HepG2 (cell line): Measurements from ENCODE around the gene PLIN3. TPM values are rescaled to one million over a fixed set of nuclear protein-coding genes. Genes with fewer than 3 reads are reported as not detected.

Source experiments
- ARNT2 ChIP-seq: sonication (generic); formaldehyde crosslinking; IDR thresholded peaks from 2 replicates; pipeline ENCODE4 v1.8.0; 2022; ENCODE audit warnings: mild to moderate bottlenecking, low read depth, missing genetic modification reagents, moderate library complexity
- EED ChIP-seq: sonication (generic); formaldehyde crosslinking; IDR thresholded peaks from 2 replicates; pipeline ENCODE4 v1.5.0; 2020; ENCODE audit warnings: mild to moderate bottlenecking, missing genetic modification reagents
- FLYWCH1 ChIP-seq: sonication (generic); formaldehyde crosslinking; IDR thresholded peaks from 2 replicates; pipeline ENCODE4 v1.8.1; 2023; ENCODE audit warnings: mild to moderate bottlenecking, missing genetic modification reagents
- MEIS1 ChIP-seq: sonication (generic); formaldehyde crosslinking; IDR thresholded peaks from 2 replicates; pipeline ENCODE4 v1.9.0; 2021; ENCODE audit warnings: mild to moderate bottlenecking, missing genetic modification reagents, moderate library complexity, borderline replicate concordance
- MEIS2 ChIP-seq: sonication (generic); formaldehyde crosslinking; IDR thresholded peaks from 2 replicates; pipeline ENCODE4 v1.9.0; 2021; ENCODE audit warnings: mild to moderate bottlenecking, missing genetic modification reagents
- PAXIP1 ChIP-seq: sonication (generic); formaldehyde crosslinking; conservative IDR thresholded peaks from 2 replicates; pipeline ENCODE4 v1.4.0; 2020; ENCODE audit warnings: mild to moderate bottlenecking, missing genetic modification reagents, moderate library complexity
- TBX3 ChIP-seq: fragments of 450-650 bp; IDR thresholded peaks from 2 replicates; pipeline ENCODE4 v1.6.1; 2017; ENCODE audit warnings: antibody characterized with exemption, mild to moderate bottlenecking, inconsistent platforms, borderline replicate concordance
- TOPORS ChIP-seq: sonication (generic); formaldehyde crosslinking; IDR thresholded peaks from 2 replicates; pipeline ENCODE4 v1.8.0; 2023; ENCODE audit warnings: mild to moderate bottlenecking, missing genetic modification reagents
- TRIM24 ChIP-seq: sonication (generic); formaldehyde crosslinking; IDR thresholded peaks from 2 replicates; pipeline ENCODE4 v1.8.0; 2022; ENCODE audit warnings: mild to moderate bottlenecking, missing genetic modification reagents
- ZC3H4 ChIP-seq: sonication (generic); formaldehyde crosslinking; IDR thresholded peaks from 2 replicates; pipeline ENCODE4 v1.4.0; 2020; ENCODE audit warnings: missing genetic modification reagents, borderline replicate concordance
- ZNF143 ChIP-seq: sonication (generic); formaldehyde crosslinking; IDR thresholded peaks from 2 replicates; pipeline ENCODE4 v1.4.0; 2020; ENCODE audit warnings: missing genetic modification reagents
- ZNF317 ChIP-seq: sonication (generic); formaldehyde crosslinking; IDR thresholded peaks from 2 replicates; pipeline ENCODE4 v1.5.0; 2020; ENCODE audit warnings: mild to moderate bottlenecking, missing genetic modification reagents
- ZNF350 ChIP-seq: sonication (generic); formaldehyde crosslinking; IDR thresholded peaks from 2 replicates; pipeline ENCODE4 v1.4.0; 2020; ENCODE audit warnings: mild to moderate bottlenecking, low read depth, missing genetic modification reagents, borderline replicate concordance
- ZNF510 ChIP-seq: sonication (generic); formaldehyde crosslinking; IDR thresholded peaks from 2 replicates; pipeline ENCODE4 v1.4.0; 2020; ENCODE audit warnings: low read depth, mild to moderate bottlenecking, missing genetic modification reagents
- ZNF570 ChIP-seq: sonication (generic); formaldehyde crosslinking; IDR thresholded peaks from 2 replicates; pipeline ENCODE4 v1.4.0; 2020; ENCODE audit warnings: mild to moderate bottlenecking, missing genetic modification reagents, borderline replicate concordance
- ZNF746 ChIP-seq: sonication (generic); formaldehyde crosslinking; IDR thresholded peaks from 2 replicates; pipeline ENCODE4 v1.8.0; 2022; ENCODE audit warnings: mild to moderate bottlenecking, missing genetic modification reagents
- ZNF775 ChIP-seq: sonication (generic); formaldehyde crosslinking; IDR thresholded peaks from 2 replicates; pipeline ENCODE4 v1.4.0; 2020; ENCODE audit warnings: missing genetic modification reagents, mild to moderate bottlenecking, moderate library complexity, borderline replicate concordance
- polyA plus RNA-seq, 8 experiments: library from polyadenylated mRNA; depleted of rRNA in 3 of 8; stranded (reverse) in 7 of 8; unstranded in 1 of 8; fragments of >200 nt; fragmentation: Illumina TruSeq in 4 of 8; extraction: Trizol in 4 of 8; gene quantifications; 2 replicates each; pipeline versions ENCODE4 v1.2.1 to v1.2.3, GENCODE V29; 2011 to 2016; ENCODE audit warnings: low read depth in 4 of 8, missing spikeins in 1 of 8, mixed read lengths in 1 of 8; ENCODE audit not compliant: insufficient read depth in 1 of 8
- total RNA-seq, 5 experiments: library from RNA; depleted of rRNA; stranded (reverse); fragments of >200 nt; fragmentation: Illumina TruSeq; extraction: Trizol; gene quantifications; 2 replicates each; pipeline ENCODE4 v1.2.3, GENCODE V29; 2016; ENCODE audit warnings: low read depth in 1 of 5
- TF ChIP-seq, protein P1 (sequence below): sonication (generic); formaldehyde crosslinking; IDR thresholded peaks from 2 replicates; pipeline ENCODE4 v1.4.0; 2020; ENCODE audit warnings: missing genetic modification reagents, borderline replicate concordance
- TF ChIP-seq, protein P2 (sequence below): sonication (generic); formaldehyde crosslinking; IDR thresholded peaks from 2 replicates; pipeline ENCODE4 v1.4.0; 2020; ENCODE audit warnings: missing genetic modification reagents

PLIN3 gene
- total and polyA plus RNA-seq, 2 of the 13 experiments (the other 11 are each of a cell fraction or from before 2014, with no cell fraction given): 49.3 to 57.9 TPM

DNA sequence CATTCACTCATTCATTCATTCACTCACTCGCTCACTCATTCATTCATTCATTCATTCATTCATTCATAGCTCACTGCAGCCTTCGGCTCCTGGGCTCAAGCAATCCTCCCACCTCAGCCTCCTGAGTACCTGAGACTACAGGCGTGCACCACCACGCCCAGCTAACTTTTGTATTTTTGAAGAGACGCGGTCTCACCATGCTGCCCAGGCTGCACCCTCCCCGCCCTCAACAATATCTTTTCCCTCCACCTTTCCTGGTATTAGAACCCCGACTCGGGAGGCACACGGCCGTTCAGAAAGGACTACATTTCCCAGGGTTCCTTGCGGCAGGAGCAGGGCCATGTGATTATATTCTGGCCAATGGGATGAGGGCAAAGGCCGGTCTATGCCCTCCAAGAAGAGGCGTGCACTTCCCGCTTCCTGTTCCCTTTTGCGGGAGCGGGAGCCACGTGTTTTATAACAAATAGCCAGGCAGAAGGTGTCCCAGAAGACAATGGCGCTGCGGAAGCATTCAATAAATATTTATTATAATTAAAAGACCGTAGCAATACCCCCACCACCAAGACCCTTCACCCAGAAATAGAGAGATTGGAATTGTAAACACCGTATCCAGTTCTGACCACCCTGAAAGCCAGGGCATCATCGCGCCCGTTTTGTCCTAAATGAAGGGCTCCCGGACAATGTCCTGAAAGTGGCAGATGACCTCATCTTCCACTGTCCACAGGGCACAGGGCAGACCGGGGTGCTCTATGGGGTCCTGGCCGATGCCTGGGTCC, 51.9 kb downstream of the PLIN3 start (continued):
- TF ChIP-seq ZNF350 (CRISPR knock-in tag) (peak; percentile 47; the same call in 1 of the 2 replicates), TRIM24 (CRISPR knock-in tag) (no peak), ARNT2 (no peak), ZC3H4 (CRISPR knock-in tag) (peak; percentile 65; the same call in 1 of the 2 replicates), ZNF746 (CRISPR knock-in tag) (no peak), ZNF317 (CRISPR knock-in tag) (0 out of 2 replicates have a peak, but pooled peaks have one; percentile 47), TBX3 (no peak), ZNF143 (CRISPR knock-in tag) (peak; percentile 95), MEIS2 (CRISPR knock-in tag) (no peak), MEIS1 (CRISPR knock-in tag) (no peak), EED (no peak), FLYWCH1 (CRISPR knock-in tag) (no peak), ZNF570 (CRISPR knock-in tag) (no peak), ZNF775 (CRISPR knock-in tag) (no peak), PAXIP1 (no peak), ZNF510 (CRISPR knock-in tag) (peak; percentile 66; the same call in 1 of the 2 replicates), TOPORS (CRISPR knock-in tag) (no peak)
- TF ChIP-seq, protein P1, sequence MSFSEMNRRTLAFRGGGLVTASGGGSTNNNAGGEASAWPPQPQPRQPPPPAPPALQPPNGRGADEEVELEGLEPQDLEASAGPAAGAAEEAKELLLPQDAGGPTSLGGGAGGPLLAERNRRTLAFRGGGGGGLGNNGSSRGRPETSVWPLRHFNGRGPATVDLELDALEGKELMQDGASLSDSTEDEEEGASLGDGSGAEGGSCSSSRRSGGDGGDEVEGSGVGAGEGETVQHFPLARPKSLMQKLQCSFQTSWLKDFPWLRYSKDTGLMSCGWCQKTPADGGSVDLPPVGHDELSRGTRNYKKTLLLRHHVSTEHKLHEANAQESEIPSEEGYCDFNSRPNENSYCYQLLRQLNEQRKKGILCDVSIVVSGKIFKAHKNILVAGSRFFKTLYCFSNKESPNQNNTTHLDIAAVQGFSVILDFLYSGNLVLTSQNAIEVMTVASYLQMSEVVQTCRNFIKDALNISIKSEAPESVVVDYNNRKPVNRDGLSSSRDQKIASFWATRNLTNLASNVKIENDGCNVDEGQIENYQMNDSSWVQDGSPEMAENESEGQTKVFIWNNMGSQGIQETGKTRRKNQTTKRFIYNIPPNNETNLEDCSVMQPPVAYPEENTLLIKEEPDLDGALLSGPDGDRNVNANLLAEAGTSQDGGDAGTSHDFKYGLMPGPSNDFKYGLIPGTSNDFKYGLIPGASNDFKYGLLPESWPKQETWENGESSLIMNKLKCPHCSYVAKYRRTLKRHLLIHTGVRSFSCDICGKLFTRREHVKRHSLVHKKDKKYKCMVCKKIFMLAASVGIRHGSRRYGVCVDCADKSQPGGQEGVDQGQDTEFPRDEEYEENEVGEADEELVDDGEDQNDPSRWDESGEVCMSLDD (CRISPR knock-in tag): no peak
- TF ChIP-seq, protein P2, sequence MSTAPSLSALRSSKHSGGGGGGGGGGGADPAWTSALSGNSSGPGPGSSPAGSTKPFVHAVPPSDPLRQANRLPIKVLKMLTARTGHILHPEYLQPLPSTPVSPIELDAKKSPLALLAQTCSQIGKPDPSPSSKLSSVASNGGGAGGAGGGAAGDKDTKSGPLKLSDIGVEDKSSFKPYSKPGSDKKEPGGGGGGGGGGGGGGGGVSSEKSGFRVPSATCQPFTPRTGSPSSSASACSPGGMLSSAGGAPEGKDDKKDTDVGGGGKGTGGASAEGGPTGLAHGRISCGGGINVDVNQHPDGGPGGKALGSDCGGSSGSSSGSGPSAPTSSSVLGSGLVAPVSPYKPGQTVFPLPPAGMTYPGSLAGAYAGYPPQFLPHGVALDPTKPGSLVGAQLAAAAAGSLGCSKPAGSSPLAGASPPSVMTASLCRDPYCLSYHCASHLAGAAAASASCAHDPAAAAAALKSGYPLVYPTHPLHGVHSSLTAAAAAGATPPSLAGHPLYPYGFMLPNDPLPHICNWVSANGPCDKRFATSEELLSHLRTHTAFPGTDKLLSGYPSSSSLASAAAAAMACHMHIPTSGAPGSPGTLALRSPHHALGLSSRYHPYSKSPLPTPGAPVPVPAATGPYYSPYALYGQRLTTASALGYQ (CRISPR knock-in tag): no peak
